ENCODE data around the gene BBX.

Gene BBX

GRCh38 chr3:107756649-107757048 is 233.9 kb downstream of the BBX start:
- DNase-seq: no peak

DNA sequence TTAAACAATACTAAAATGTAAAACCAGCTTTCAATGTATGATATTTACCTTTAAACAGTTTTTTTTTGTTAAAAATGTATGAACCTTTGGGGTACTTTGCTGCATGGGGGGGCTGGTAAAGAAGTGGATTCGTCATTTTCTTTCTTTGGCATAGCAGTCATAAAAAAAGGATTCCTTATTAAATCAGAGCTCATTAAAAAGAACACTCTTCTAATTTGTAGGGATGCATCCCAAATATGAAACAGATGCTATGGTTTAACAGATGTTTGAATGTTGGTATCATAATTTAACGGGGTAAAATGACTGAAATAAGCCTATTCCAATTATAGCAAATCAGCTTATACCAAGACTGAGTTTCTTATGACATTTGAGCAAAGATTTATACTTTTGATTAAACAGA is 234.4 kb downstream of the BBX start:
- no peak for DNase-seq

DNA sequence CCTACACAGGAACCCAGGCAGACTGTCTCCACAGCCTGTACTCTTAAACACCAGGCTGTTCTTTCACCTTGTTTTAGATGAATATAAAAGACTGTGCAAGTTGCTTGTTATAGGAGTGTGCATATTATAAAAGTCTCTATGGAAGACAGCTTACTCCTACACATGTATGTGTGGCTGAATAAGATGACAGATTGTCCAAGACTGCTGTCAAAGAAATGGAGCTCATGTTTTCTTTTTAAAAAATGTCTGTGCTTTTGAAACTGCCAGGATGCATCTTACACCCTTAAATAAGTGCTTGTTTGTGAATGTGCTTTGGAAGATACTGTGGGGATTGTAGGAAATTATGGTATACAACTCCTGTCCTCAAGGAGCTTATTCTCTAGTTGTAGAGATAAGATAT is 237.4 kb downstream of the BBX start:
- no peak for DNase-seq

DNA sequence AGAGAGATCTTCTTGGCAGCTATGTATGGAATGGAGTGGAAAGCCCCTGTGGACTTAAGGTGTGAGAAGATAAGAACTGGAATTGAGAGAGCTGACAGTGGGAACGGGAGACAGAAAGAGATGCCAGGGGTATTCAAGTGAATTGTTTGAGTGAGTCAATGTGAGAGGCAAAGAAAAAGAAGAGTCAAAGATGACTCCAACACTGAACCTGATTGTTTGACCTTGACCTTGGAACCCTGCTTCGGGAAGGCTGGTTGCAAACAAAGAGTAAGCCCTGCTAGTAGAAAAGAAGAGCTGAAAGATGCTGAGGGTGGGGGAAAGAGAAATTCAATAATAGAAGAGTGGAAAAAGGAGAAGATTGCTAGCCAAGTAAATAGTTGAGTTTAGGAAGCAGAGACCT is 238.6 kb downstream of the BBX start:
- no peak for DNase-seq

- DNase-seq: no peak
These were observed 242.8 kb downstream of the BBX start for GRCh38 chr3:107765524-107765923.

GRCh38 chr3:107767897-107768605 is 245.3 kb downstream of the BBX start:
- no peak for DNase-seq

- DNase-seq: no peak
These were observed 247.1 kb downstream of the BBX start for GRCh38 chr3:107769882-107770281.

- no peak for DNase-seq
These were observed 249.3 kb downstream of the BBX start for GRCh38 chr3:107772016-107772415.

- no peak for DNase-seq
These were observed 253.2 kb downstream of the BBX start for GRCh38 chr3:107775974-107776373.

- no peak for DNase-seq
These were observed 258.5 kb downstream of the BBX start for GRCh38 chr3:107781253-107781652.

DNA sequence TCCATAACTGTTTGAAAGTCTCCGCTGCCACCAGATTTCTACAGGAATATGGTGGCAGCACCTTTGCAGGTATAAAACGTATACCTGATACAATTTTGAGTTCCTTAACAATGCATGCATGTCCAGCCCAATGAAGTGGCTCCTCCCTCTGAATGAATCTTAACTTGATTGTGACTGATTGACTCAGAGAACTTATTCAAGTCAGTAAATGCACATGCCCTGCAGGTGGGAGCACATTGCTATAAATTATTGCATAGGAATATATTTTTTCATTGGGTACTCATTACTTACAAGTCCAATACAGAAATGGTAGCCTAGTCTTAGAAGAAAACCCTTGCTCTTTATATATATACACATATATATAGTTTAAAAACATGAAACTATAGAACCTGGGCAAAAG is 259.3 kb downstream of the BBX start:
- DNase-seq: no peak

- no peak for DNase-seq
These were observed 267.9 kb downstream of the BBX start for GRCh38 chr3:107790612-107791011.

DNA sequence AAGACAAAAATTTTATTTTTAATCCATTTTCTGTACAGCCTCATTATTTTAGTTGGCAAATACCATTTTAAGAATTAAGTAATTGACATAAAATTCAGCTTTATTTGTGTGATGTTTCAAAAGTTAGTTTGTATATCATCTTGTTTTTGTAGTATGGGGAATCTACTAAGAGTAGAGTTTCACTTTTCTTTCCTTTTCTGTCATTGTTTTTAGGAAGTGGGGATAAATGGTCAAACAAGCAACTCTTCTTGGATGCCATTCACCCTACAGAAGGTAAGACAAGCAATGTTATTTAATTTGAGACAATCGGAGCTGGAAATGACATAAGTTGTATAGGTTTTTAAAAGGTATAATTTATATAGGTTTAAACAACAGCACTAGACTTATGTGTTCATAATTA is 268.3 kb downstream of the BBX start:
- no peak for DNase-seq

DNA sequence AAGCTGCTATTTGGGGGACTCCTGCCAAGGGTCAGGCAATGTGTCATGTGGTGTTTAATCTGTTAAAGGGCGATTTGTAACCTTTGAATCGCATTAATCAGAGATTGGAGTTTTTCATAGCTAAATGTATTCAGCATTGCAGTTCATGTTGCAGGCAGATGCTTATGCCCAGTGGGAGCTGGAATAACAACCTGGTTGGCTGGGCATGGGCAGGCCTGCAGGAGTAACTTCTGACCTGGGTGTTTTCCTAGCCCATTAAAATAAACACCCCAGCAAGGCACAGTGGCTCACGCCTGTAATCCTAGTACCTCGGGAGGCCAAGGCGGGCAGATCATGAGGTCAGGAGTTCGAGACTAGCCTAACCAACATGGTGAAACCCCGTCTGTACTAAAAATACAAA is 268.7 kb downstream of the BBX start:
- DNase-seq: no peak

- no peak for DNase-seq
These were observed 272.1 kb downstream of the BBX start for GRCh38 chr3:107794664-107795443.

DNA sequence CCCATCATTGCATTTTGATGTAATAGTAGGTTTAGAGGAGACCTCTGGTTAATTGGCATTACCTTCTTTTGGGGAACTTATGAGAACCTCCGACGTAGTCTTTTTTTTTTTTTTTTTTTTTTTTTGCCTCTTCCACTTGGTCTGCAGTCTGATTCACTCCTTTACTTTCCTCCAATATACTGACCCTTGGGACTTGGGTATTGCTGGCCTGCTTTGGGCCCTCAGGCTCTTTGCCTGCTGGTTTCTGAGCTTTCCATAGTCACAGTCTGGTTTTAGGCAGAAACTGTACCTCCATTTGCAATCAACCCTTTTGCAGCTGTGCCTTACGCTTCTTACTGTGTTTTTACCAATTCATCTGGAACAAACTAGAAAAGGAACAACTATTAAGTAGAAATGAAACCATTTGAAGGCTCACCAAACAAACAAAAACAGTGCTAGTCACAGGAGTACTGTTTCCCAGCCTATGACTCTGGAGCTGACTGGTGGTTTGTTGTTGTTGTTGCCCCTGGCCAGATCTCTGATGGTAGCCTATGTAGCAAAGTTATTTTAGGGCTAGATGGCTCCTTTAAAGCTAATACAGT is 272.8 kb downstream of the BBX start:
- DNase-seq: no peak

DNA sequence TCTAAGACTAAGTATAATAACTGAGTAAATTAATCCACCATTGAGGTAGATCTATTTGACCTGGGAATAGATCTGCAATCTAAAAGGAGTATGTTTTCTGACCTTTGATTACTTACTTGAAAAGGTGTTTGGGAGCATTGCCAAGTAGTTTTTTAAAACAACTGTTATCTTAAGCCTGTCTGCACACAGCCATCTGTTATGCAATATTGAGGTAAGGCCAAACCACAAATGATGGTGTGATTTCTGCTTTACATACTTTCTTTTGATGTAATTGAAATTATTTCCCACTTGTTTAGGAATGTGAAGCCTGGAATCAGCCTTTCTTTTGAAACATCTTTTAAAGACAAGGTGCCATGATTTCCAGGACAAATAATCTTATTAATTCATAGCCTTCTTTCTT is 274.0 kb downstream of the BBX start:
- no peak for DNase-seq

- no peak for DNase-seq
These were observed 274.8 kb downstream of the BBX start for GRCh38 chr3:107797586-107797985.

DNA sequence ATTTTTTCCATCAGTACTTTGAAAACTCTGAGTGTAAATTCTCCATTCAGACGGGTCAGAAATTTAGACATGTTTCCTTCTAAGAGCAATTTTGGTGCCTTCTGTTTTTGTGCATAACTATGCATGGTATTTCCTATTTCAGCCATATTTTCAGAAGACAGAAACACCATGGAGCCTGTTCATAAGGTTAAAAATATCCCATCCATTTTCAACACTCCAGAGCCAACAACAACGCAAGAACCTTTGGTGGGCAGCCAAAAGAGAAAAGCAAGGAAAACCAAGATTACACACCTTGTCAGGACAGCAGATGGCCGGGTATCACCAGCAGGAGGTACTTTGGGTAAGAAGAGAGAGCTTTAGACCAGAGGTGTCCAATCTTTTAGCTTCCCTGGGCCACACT is 275.6 kb downstream of the BBX start:
- no peak for DNase-seq

DNA sequence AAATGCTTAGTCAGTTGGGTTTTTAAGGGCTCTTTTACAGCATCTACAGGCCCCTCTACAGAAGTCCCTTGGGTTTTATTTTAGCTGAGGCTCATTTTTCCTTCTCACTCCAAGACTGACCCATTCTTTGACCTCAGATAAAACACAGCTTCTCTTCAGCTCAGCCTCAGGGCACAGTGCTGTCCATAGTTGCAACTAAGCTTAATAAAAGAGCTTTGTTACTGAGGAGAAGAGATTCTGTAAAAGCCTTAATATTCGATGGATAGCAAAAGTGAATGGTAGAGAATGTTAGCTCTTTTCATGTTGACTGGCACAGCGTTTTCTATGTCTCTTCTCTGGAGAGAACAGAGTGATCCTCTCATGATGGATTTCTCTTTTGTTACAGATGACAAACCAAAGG is 277.9 kb downstream of the BBX start:
- no peak for DNase-seq

GRCh38 chr3:107803170-107803569 is 280.4 kb downstream of the BBX start:
- DNase-seq: no peak

DNA sequence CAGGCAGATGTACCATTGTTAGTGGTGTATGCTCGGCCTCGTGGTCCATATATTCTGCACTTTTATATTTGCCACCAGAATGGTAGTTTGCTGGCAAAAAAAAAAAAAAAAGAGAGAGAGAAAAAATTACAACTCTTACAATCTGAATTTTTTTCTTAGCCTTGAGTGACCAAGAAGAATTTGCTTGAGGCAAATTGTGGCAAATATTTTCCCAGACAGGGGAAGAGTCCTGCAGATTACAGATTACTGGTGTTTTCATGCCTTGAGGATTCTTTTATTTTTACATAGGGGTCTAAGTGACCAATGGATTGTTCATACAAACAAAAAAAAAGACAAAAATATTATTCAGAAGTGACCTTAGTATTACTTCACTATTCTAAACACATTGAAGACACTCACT is 283.3 kb downstream of the BBX start:
- DNase-seq: no peak

- no peak for DNase-seq
These were observed 283.8 kb downstream of the BBX start for GRCh38 chr3:107806536-107806935.
